ENCODE data around the gene APPL2. TPM values are rescaled to one million over a fixed set of nuclear protein-coding genes. Genes with fewer than 3 reads are reported as not detected.

Gene APPL2
- total and polyA plus RNA-seq, 2 experiments from 2014 or later: 83.0 to 122 TPM

GRCh38 chr12:105222726-105223351, 13.1 kb downstream of the APPL2 start:
- H3K9me2 ChIP-seq (ENCODE audit: insufficient read depth): no peaks in the 10 kb centered on the region
- peak overlapping the region; percentile 9 for H3K4me2 ChIP-seq (ENCODE audit: unreplicated experiment)
- 0 out of 2 replicates have a peak, but pooled peaks cover 4% of the 10 kb centered on the region for H4K20me1 ChIP-seq (ENCODE audit: insufficient read depth)
- 51 to 55% methylated on average over 13 of the region's 13 CpGs for WGBS, 2 experiments (ENCODE audit: low coverage in 1 of 2, low lambda C conversion rate in 2 of 2, missing lambda C conversion rate in 2 of 2)
- H3K27ac ChIP-seq: peak overlapping the region; percentile 28
- H3K9me3 ChIP-seq (ENCODE audit: low read depth): no peaks in the 10 kb centered on the region
- peaks cover 86% of the 10 kb centered on the region for H3K4me1 ChIP-seq (ENCODE audit: insufficient read depth)
- H3K79me2 ChIP-seq (ENCODE audit: insufficient read depth): peaks cover 95% of the 10 kb centered on the region
- H3K27me3 ChIP-seq (replicated peaks; ENCODE audit: insufficient read depth): no peaks in the 10 kb centered on the region
- no peak for TF ChIP-seq EZH2phosphoT487 (IDR thresholded peaks at IDR 0.05; ENCODE audit: insufficient read depth, low read depth)
- TF ChIP-seq EZH2 (IDR thresholded peaks at IDR 0.05; ENCODE audit: insufficient read depth, poor library complexity, severe bottlenecking): no peak
- no peak for DNase-seq
- H3K4me3 ChIP-seq: no peak overlapping the region
- H3K36me3 ChIP-seq (ENCODE audit: low read depth): peaks cover 52% of the 10 kb centered on the region
- peaks cover 44% of the 10 kb centered on the region for H3F3A ChIP-seq (ENCODE audit: insufficient read depth)
- H2AFZ ChIP-seq: no peak overlapping the region
- in situ Hi-C loops (cut with MboI): no loop called here
- peak overlapping the region; percentile 15; the same call in 1 of the 2 replicates for H3K9ac ChIP-seq

- no peak for DNase-seq
- H2AFZ ChIP-seq: no peak overlapping the region
- no peak overlapping the region for H3K4me3 ChIP-seq
- no peaks in the 10 kb centered on the region for H3K9me2 ChIP-seq (ENCODE audit: insufficient read depth)
- 0 out of 2 replicates have a peak, but pooled peaks cover 4% of the 10 kb centered on the region for H4K20me1 ChIP-seq (ENCODE audit: insufficient read depth)
- peak overlapping the region; percentile 28 for H3K27ac ChIP-seq
- in situ Hi-C loops (cut with MboI): no loop called here
- no peaks in the 10 kb centered on the region for H3K27me3 ChIP-seq (replicated peaks; ENCODE audit: insufficient read depth)
- H3K36me3 ChIP-seq (ENCODE audit: low read depth): peaks cover 52% of the 10 kb centered on the region
- H3K9ac ChIP-seq: 0 out of 2 replicates have a peak overlapping the region, but pooled peaks have one; percentile 9
- H3K79me2 ChIP-seq (ENCODE audit: insufficient read depth): peaks cover 95% of the 10 kb centered on the region
- TF ChIP-seq EZH2phosphoT487 (IDR thresholded peaks at IDR 0.05; ENCODE audit: insufficient read depth, low read depth) (no peak), EZH2 (IDR thresholded peaks at IDR 0.05; ENCODE audit: insufficient read depth, poor library complexity, severe bottlenecking) (no peak)
- H3K9me3 ChIP-seq (ENCODE audit: low read depth): no peaks in the 10 kb centered on the region
- H3F3A ChIP-seq (ENCODE audit: insufficient read depth): peaks cover 44% of the 10 kb centered on the region
- WGBS, 2 experiments (ENCODE audit: low coverage in 1 of 2, low lambda C conversion rate in 2 of 2, missing lambda C conversion rate in 2 of 2): 25 to 32% methylated on average over 4 of the region's 4 CpGs
- H3K4me2 ChIP-seq (ENCODE audit: unreplicated experiment): peak overlapping the region; percentile 9
- peaks cover 82% of the 10 kb centered on the region for H3K4me1 ChIP-seq (ENCODE audit: insufficient read depth)
Observed at GRCh38 chr12:105222284-105222655, 13.7 kb downstream of the APPL2 start.

GRCh38 chr12:105221583-105222283, 14.2 kb downstream of the APPL2 start:
- Histone ChIP-seq H3K9me3 (ENCODE audit: low read depth) (no peaks in the 10 kb centered on the region), H2AFZ (no peak overlapping the region), H3K27ac (peak overlapping the region; percentile 28), H3K4me2 (ENCODE audit: unreplicated experiment) (no peak overlapping the region), H3K9ac (0 out of 2 replicates have a peak overlapping the region, but pooled peaks have one; percentile 9), H3K27me3 (replicated peaks; ENCODE audit: insufficient read depth) (no peaks in the 10 kb centered on the region), H3K4me1 (ENCODE audit: insufficient read depth) (peaks cover 76% of the 10 kb centered on the region), H3K9me2 (ENCODE audit: insufficient read depth) (no peaks in the 10 kb centered on the region), H3F3A (ENCODE audit: insufficient read depth) (peaks cover 39% of the 10 kb centered on the region), H4K20me1 (ENCODE audit: insufficient read depth) (0 out of 2 replicates have a peak, but pooled peaks cover 4% of the 10 kb centered on the region), H3K36me3 (ENCODE audit: low read depth) (peaks cover 51% of the 10 kb centered on the region), H3K4me3 (no peak overlapping the region), H3K79me2 (ENCODE audit: insufficient read depth) (peaks cover 95% of the 10 kb centered on the region)
- TF ChIP-seq EZH2 (IDR thresholded peaks at IDR 0.05; ENCODE audit: insufficient read depth, poor library complexity, severe bottlenecking): no peak
- TF ChIP-seq EZH2phosphoT487 (IDR thresholded peaks at IDR 0.05; ENCODE audit: insufficient read depth, low read depth): no peak
- in situ Hi-C loops (cut with MboI): no loop called here
- no peak for DNase-seq
- WGBS, 2 experiments (ENCODE audit: low coverage in 1 of 2, low lambda C conversion rate in 2 of 2, missing lambda C conversion rate in 2 of 2): 56 to 62% methylated on average over 19 of the region's 19 CpGs

- no peak overlapping the region for H2AFZ ChIP-seq
- H3K9me3 ChIP-seq (ENCODE audit: low read depth): no peaks in the 10 kb centered on the region
- in situ Hi-C loops (cut with MboI): no loop called here
- no peak for DNase-seq
- no peaks in the 10 kb centered on the region for H3K9me2 ChIP-seq (ENCODE audit: insufficient read depth)
- H3K36me3 ChIP-seq (ENCODE audit: low read depth): peaks cover 56% of the 10 kb centered on the region
- H3K4me2 ChIP-seq (ENCODE audit: unreplicated experiment): no peak overlapping the region
- 68 to 71% methylated on average over 3 of the region's 3 CpGs for WGBS, 2 experiments (ENCODE audit: low coverage in 1 of 2, low lambda C conversion rate in 2 of 2, missing lambda C conversion rate in 2 of 2)
- no peak for TF ChIP-seq EZH2 (IDR thresholded peaks at IDR 0.05; ENCODE audit: insufficient read depth, poor library complexity, severe bottlenecking)
- TF ChIP-seq EZH2phosphoT487 (IDR thresholded peaks at IDR 0.05; ENCODE audit: insufficient read depth, low read depth): no peak
- peaks cover 39% of the 10 kb centered on the region for H3F3A ChIP-seq (ENCODE audit: insufficient read depth)
- H3K4me1 ChIP-seq (ENCODE audit: insufficient read depth): peaks cover 74% of the 10 kb centered on the region
- H3K9ac ChIP-seq: no peak overlapping the region
- H3K27me3 ChIP-seq (replicated peaks; ENCODE audit: insufficient read depth): no peaks in the 10 kb centered on the region
- H3K27ac ChIP-seq: peak overlapping the region; percentile 33
- 0 out of 2 replicates have a peak, but pooled peaks cover 4% of the 10 kb centered on the region for H4K20me1 ChIP-seq (ENCODE audit: insufficient read depth)
- H3K79me2 ChIP-seq (ENCODE audit: insufficient read depth): peaks cover 100% of the 10 kb centered on the region
- H3K4me3 ChIP-seq: no peak overlapping the region
Observed at GRCh38 chr12:105220929-105221290, 15.1 kb downstream of the APPL2 start.
